ENCODE results near the gene MGARP.

GRCh38 chr4:139282721-139283075 lies 2.7 kb upstream of the MGARP start:
- no peak for TF ChIP-seq POLR2AphosphoS5 (IDR thresholded peaks at IDR 0.05; ENCODE audit: low read depth, low read length)
- no peak for TF ChIP-seq POLR2A (IDR thresholded peaks at IDR 0.05; ENCODE audit: low read depth, low read length)
